HCT116 (cell line): ENCODE results near the gene BCDIN3D.

ENCODE experiments used
- ATF3 ChIP-seq: IDR thresholded peaks from 2 replicates; pipeline ENCODE4 v1.6.1; 2012
- CEBPB ChIP-seq: IDR thresholded peaks from 2 replicates; pipeline ENCODE4 v1.6.1; 2012; ENCODE audit warnings: low read depth
- CTCF ChIP-seq, 3 experiments: fragments of 200-600 bp in 1 of 3; sonication (generic) in 1 of 3; IDR thresholded peaks in 2 of 3; conservative IDR thresholded peaks in 1 of 3; 2 replicates each; pipeline ENCODE4 v1.5.1; 2012 to 2017; ENCODE audit warnings: low read depth in 2 of 3, low read length in 2 of 3, antibody characterized with exemption in 1 of 3, borderline replicate concordance in 1 of 3, control low read depth in 1 of 3, mild to moderate bottlenecking in 1 of 3, mixed read lengths in 1 of 3, mixed run types in 1 of 3, moderate library complexity in 1 of 3; ENCODE audit not compliant: insufficient read depth in 1 of 3
- FOSL1 ChIP-seq: IDR thresholded peaks from 2 replicates; pipeline ENCODE4 v1.6.1; 2012; ENCODE audit warnings: low read depth
- POLR2A ChIP-seq: IDR thresholded peaks from 2 replicates; pipeline ENCODE4 v1.7.0; 2011; ENCODE audit warnings: borderline replicate concordance; ENCODE audit not compliant: insufficient read depth, insufficient read length; ENCODE audit errors: extremely low read depth
- SIN3A ChIP-seq: IDR thresholded peaks from 2 replicates; pipeline ENCODE4 v1.6.1; 2012; ENCODE audit warnings: low read depth
- YY1 ChIP-seq: IDR thresholded peaks from 2 replicates; pipeline ENCODE4 v1.6.1; 2011; ENCODE audit warnings: low read length, low read depth, moderate library complexity, mild to moderate bottlenecking; ENCODE audit not compliant: insufficient replicate concordance; ENCODE audit errors: extremely low read depth

- TF ChIP-seq POLR2A (no peak), CEBPB (no peak), CTCF (IDR thresholded peaks at IDR 0.05 in 2 of 3, conservative IDR thresholded peaks at IDR 0.05 in 1 of 3; ENCODE audit: borderline replicate concordance in 1 of 3, insufficient read depth in 1 of 3, low read depth in 2 of 3, low read length in 2 of 3) (no peak), SIN3A (no peak), FOSL1 (no peak), YY1 (no peak), ATF3 (no peak)
These were observed 31.4 kb upstream of the BCDIN3D start for GRCh38 chr12:49874142-49874897.
